ENCODE results near the gene ZFHX2. TPM values are rescaled to one million over a fixed set of nuclear protein-coding genes. Genes with fewer than 3 reads are reported as not detected.
A peak's percentile ranks its signal among the peaks of the same experiment; 100 is the strongest.

Gene ZFHX2
- polyA plus RNA-seq, 1 donor (not counting 4 experiments of a cell fraction or from before 2014, with no cell fraction given): 0.18 TPM

DNA sequence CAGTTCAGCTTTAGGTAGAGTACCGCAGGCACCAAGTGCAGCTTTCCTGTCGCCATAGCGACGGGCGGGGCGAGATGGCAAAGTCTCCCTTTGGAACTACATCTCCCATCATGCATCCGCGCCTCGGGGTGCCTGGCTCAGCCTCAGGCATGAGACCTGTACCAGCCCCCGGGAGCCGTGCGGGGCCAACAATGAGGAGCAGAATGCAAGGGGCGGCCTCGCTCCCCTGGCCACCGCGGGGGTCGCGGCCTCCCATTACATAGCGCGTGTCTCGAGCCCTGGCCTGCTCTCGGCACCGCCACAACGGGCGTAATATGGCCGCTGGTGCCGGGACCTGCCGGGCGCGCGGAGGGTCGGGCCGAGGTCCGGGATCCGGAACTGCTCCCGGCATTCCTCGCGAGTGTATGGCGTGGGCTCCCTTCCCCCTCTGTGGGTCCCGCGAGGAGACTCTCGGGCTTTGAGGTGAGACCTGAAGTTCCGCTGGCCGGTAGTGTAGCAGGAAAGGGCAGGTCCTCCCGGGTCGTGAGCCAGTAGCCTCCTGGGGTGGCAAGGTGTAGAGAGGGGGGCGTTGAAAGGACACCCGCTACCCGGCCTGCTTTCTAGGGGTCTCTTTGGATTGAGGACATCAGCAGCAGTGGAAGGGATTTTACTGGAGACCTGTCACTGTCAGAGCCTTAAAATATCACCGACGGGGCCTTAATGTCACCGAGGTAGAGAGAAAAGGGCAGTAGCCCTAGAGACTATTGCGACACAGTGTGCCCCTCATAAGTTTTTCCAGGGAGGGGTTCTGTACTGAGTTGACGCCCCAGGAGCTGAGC lies 4.5 kb upstream of the ZFHX2 start, which contains the start of gene THTPA:
TSS of gene THTPA (plus strand) at position 390 of the 818 bp plus-strand sequence. CDS start 487 bp downstream, outside the sequence.
- peak within 1 kb of the TSS; percentile 97 for H3K4me2 ChIP-seq (ENCODE audit: control insufficient read depth, extremely low read depth, insufficient read depth, low read depth, low read length)
- peak within 1 kb of the TSS; percentile 69 for H3K27ac ChIP-seq (ENCODE audit: control insufficient read depth, insufficient read depth, low read length)
- peaks cover 13 to 22% of the 10 kb centered on the region in 2 experiments for H3K36me3 ChIP-seq (ENCODE audit: control insufficient read depth in 2 of 2, extremely low read depth in 1 of 2, insufficient read depth in 2 of 2, low read length in 2 of 2)
- DNase-seq (ENCODE audit: low read depth, low spot score): peak; percentile 28
- peak within 1 kb of the TSS; percentile 86 for H3K9ac ChIP-seq (ENCODE audit: control insufficient read depth, extremely low read depth, insufficient read depth, low read length)
- dilution Hi-C loops (cut with MboI; ENCODE audit: extremely low pct_ligation_motif_present, low sequenced_read_pairs): no loop called here
- FAIRE-seq: no peak
- no peaks in the 10 kb centered on the region for H3K9me1 ChIP-seq (ENCODE audit: control insufficient read depth, extremely low read depth, insufficient read depth, low read length)
- no peak for TF ChIP-seq EZH2 (IDR thresholded peaks at IDR 0.05; ENCODE audit: low read length)
- peak within 1 kb of the TSS; percentile 79 to 89 (median 89) for H3K4me3 ChIP-seq (ENCODE audit: control insufficient read depth in 2 of 3, extremely low read depth in 1 of 3, insufficient read depth in 2 of 3, low read depth in 1 of 3, low read length in 3 of 3)
- peaks cover 10% of the 10 kb centered on the region for H3K79me2 ChIP-seq (ENCODE audit: control insufficient read depth, insufficient read depth, low read length)
- peaks cover 14% of the 10 kb centered on the region for H3K4me1 ChIP-seq (ENCODE audit: control insufficient read depth, extremely low read depth, insufficient read depth, low read length)
- H2AFZ ChIP-seq (ENCODE audit: control insufficient read depth, low read length): peak within 1 kb of the TSS; percentile 91
- H3K27me3 ChIP-seq (ENCODE audit: control insufficient read depth, extremely low read depth, insufficient read depth, low read length): no peaks in the 10 kb centered on the region
- peaks cover 6% of the 10 kb centered on the region for H4K20me1 ChIP-seq (ENCODE audit: control insufficient read depth, extremely low read depth, insufficient read depth, low read length)
- no peaks in the 10 kb centered on the region for H3K9me3 ChIP-seq (ENCODE audit: control insufficient read depth, low read depth, low read length)

DNA sequence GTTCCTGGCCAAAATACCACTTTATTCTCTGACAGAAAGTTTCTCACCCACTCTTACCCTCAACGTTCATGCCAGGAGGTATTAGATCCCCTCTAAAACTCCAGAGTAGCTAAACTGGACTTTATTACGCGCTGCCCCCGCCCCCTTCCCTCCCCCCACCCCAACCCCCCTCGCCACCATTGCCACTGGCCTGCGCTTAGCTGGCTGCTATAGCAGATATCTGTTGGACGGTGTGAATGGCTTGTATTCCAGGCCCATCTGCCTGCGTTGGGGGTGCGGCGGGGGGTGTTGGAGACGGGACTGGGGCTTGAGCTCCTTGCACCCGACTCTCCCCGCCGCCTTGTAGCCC lies 3.9 kb upstream of the ZFHX2 start:
- no peak for FAIRE-seq
- Histone ChIP-seq H3K4me1 (ENCODE audit: control insufficient read depth, extremely low read depth, insufficient read depth, low read length) (peaks cover 14% of the 10 kb centered on the region), H3K27me3 (ENCODE audit: control insufficient read depth, extremely low read depth, insufficient read depth, low read length) (peaks cover 4% of the 10 kb centered on the region), H3K27ac (ENCODE audit: control insufficient read depth, insufficient read depth, low read length) (peak overlapping the region; percentile 69), H2AFZ (ENCODE audit: control insufficient read depth, low read length) (peak overlapping the region; percentile 91), H4K20me1 (ENCODE audit: control insufficient read depth, extremely low read depth, insufficient read depth, low read length) (peaks cover 6% of the 10 kb centered on the region), H3K9ac (ENCODE audit: control insufficient read depth, extremely low read depth, insufficient read depth, low read length) (peak overlapping the region; percentile 86), H3K4me2 (ENCODE audit: control insufficient read depth, extremely low read depth, insufficient read depth, low read depth, low read length) (peak overlapping the region; percentile 97), H3K9me3 (ENCODE audit: control insufficient read depth, low read depth, low read length) (no peaks in the 10 kb centered on the region), H3K79me2 (ENCODE audit: control insufficient read depth, insufficient read depth, low read length) (peaks cover 10% of the 10 kb centered on the region), H3K9me1 (ENCODE audit: control insufficient read depth, extremely low read depth, insufficient read depth, low read length) (no peaks in the 10 kb centered on the region), H3K36me3 (ENCODE audit: control insufficient read depth in 2 of 2, extremely low read depth in 1 of 2, insufficient read depth in 2 of 2, low read length in 2 of 2) (peaks cover 13 to 18% of the 10 kb centered on the region in 2 experiments), H3K4me3 (ENCODE audit: control insufficient read depth in 2 of 3, extremely low read depth in 1 of 3, insufficient read depth in 2 of 3, low read depth in 1 of 3, low read length in 3 of 3) (peak overlapping the region; percentile 79 to 89 (median 89))
- TF ChIP-seq, protein P1, sequence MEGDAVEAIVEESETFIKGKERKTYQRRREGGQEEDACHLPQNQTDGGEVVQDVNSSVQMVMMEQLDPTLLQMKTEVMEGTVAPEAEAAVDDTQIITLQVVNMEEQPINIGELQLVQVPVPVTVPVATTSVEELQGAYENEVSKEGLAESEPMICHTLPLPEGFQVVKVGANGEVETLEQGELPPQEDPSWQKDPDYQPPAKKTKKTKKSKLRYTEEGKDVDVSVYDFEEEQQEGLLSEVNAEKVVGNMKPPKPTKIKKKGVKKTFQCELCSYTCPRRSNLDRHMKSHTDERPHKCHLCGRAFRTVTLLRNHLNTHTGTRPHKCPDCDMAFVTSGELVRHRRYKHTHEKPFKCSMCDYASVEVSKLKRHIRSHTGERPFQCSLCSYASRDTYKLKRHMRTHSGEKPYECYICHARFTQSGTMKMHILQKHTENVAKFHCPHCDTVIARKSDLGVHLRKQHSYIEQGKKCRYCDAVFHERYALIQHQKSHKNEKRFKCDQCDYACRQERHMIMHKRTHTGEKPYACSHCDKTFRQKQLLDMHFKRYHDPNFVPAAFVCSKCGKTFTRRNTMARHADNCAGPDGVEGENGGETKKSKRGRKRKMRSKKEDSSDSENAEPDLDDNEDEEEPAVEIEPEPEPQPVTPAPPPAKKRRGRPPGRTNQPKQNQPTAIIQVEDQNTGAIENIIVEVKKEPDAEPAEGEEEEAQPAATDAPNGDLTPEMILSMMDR (optimal IDR thresholded peaks at IDR 0.05 in 1 of 3, IDR thresholded peaks at IDR 0.05 in 1 of 3, conservative IDR thresholded peaks at IDR 0.05 in 1 of 3; ENCODE audit: extremely low read depth in 1 of 3, insufficient read depth in 2 of 3, low read length in 3 of 3): no peak
- TF ChIP-seq EZH2 (IDR thresholded peaks at IDR 0.05; ENCODE audit: low read length): no peak
- DNase-seq (ENCODE audit: low read depth, low spot score): no peak
- dilution Hi-C loops (cut with MboI; ENCODE audit: extremely low pct_ligation_motif_present, low sequenced_read_pairs): no loop called here
